Activated CD8-positive, alpha-beta memory T cell treated with anti-CD3 and anti-CD28 coated beads, Interleukin-2, amount 10 ng/mL, durations not matched to agents 7 days and 5 days (primary cell): ENCODE data around the gene MPP1. TPM values are rescaled to one million over a fixed set of nuclear protein-coding genes. Genes with fewer than 3 reads are reported as not detected.
A peak's percentile ranks its signal among the peaks of the same experiment; 100 is the strongest.

Source experiments
- ATAC-seq: fragments of 150-1000 bp; cut with Tn5 transposase; one replicate; pipeline ENCODE4 v1.10.0; 2021; ENCODE audit warnings: moderate library complexity
- CTCF ChIA-PET: fragments of 350-600 bp; sonication (Branson Sonifier 250); formaldehyde crosslinking; loops from one replicate; lab custom pipeline; 2021; ENCODE audit warnings: antibody characterized with exemption; lab: Charles Lee
- DNase-seq: peaks from one replicate; pipeline ENCODE4 v3.0.0-alpha.2; 2020
- H3K27ac Mint-ChIP-seq: one replicate; pipeline ENCODE4 v1.8.0; 2021; ENCODE audit warnings: mild to moderate bottlenecking, mixed read lengths
- H3K27me3 Mint-ChIP-seq: one replicate; pipeline ENCODE4 v1.8.0; 2021; ENCODE audit warnings: mixed read lengths
- H3K36me3 Mint-ChIP-seq: one replicate; pipeline ENCODE4 v1.8.0; 2021; ENCODE audit warnings: mild to moderate bottlenecking, mixed read lengths
- H3K4me1 Mint-ChIP-seq: one replicate; pipeline ENCODE4 v1.8.0; 2021; ENCODE audit warnings: mixed read lengths
- H3K4me3 Mint-ChIP-seq: one replicate; pipeline ENCODE4 v1.8.0; 2021; ENCODE audit warnings: mild to moderate bottlenecking, moderate library complexity, mixed read lengths
- H3K9me3 Mint-ChIP-seq: one replicate; pipeline ENCODE4 v1.8.0; 2022; ENCODE audit warnings: low read depth, mixed read lengths
- total RNA-seq, 2 experiments: library from RNA; stranded (reverse); gene quantifications; one replicate each; pipeline ENCODE4 v1.2.3, GENCODE V29; 2021

MPP1 gene
- total RNA-seq, 2 experiments from 2014 or later = 29.0 to 37.4 TPM

GRCh38 chrX:154804261-154804956 is 876 bp downstream of the MPP1 start:
- Mint-ChIP-seq H3K4me1 (peaks cover 56% of the 10 kb centered on the region), H3K27me3 (no peaks in the 10 kb centered on the region), H3K36me3 (peaks cover 3% of the 10 kb centered on the region), H3K9me3 (no peaks in the 10 kb centered on the region), H3K4me3 (peak overlapping the region; percentile 75), H3K27ac (peak overlapping the region; percentile 40)
- ATAC-seq (no peak), DNase-seq (no peak)
- CTCF ChIA-PET = interaction anchor here (0.8 to 1.2 kb wide), 2 partner anchors 40 to 42 kb away, joined by 3 read pairs; no protein-coding TSS in a partner anchor

- CTCF ChIA-PET = no interaction called here
- Mint-ChIP-seq H3K36me3 (peaks cover 8% of the 10 kb centered on the region), H3K27me3 (no peaks in the 10 kb centered on the region), H3K4me1 (peaks cover 62% of the 10 kb centered on the region), H3K9me3 (no peaks in the 10 kb centered on the region), H3K27ac (peak overlapping the region; percentile 52), H3K4me3 (peak overlapping the region; percentile 44)
- ATAC-seq = no peak
- DNase-seq = no peak
Measured at GRCh38 chrX:154802947-154803346, 2.3 kb downstream of the MPP1 start.

GRCh38 chrX:154800478-154801210 is 4.6 kb downstream of the MPP1 start:
- H3K36me3 Mint-ChIP-seq = peaks cover 13% of the 10 kb centered on the region
- no peaks in the 10 kb centered on the region for H3K27me3 Mint-ChIP-seq
- no peaks in the 10 kb centered on the region for H3K9me3 Mint-ChIP-seq
- H3K4me3 Mint-ChIP-seq = no peak overlapping the region
- peaks cover 67% of the 10 kb centered on the region for H3K4me1 Mint-ChIP-seq
- ATAC-seq = no peak
- no peak for DNase-seq
- CTCF ChIA-PET = no interaction called here
- H3K27ac Mint-ChIP-seq = peak overlapping the region; percentile 50

GRCh38 chrX:154799556-154800348 is 5.5 kb downstream of the MPP1 start:
- DNase-seq (no peak), ATAC-seq (no peak)
- Mint-ChIP-seq H3K27ac (peak overlapping the region; percentile 86), H3K9me3 (no peaks in the 10 kb centered on the region), H3K4me3 (no peak overlapping the region), H3K4me1 (peaks cover 65% of the 10 kb centered on the region), H3K36me3 (peaks cover 13% of the 10 kb centered on the region), H3K27me3 (no peaks in the 10 kb centered on the region)
- CTCF ChIA-PET = interaction anchor here (0.9 to 1.5 kb wide), 2 partner anchors 10 to 36 kb away, joined by 3 to 5 read pairs; no protein-coding TSS in a partner anchor

- ATAC-seq = no peak
- CTCF ChIA-PET = interaction anchor here (1.0 kb wide), 1 partner anchor 8 kb away, joined by 3 read pairs; the partner anchor contains the start of gene MPP1
- H3K36me3 Mint-ChIP-seq = peaks cover 14% of the 10 kb centered on the region
- DNase-seq = no peak
- H3K27ac Mint-ChIP-seq = no peak overlapping the region
- no peak overlapping the region for H3K4me3 Mint-ChIP-seq
- no peaks in the 10 kb centered on the region for H3K9me3 Mint-ChIP-seq
- H3K4me1 Mint-ChIP-seq = peaks cover 40% of the 10 kb centered on the region
- no peaks in the 10 kb centered on the region for H3K27me3 Mint-ChIP-seq
Measured at GRCh38 chrX:154797006-154797405, 8.3 kb downstream of the MPP1 start.

GRCh38 chrX:154795016-154795415 is 10.3 kb downstream of the MPP1 start:
- H3K4me1 Mint-ChIP-seq = peaks cover 24% of the 10 kb centered on the region
- H3K27ac Mint-ChIP-seq = no peak overlapping the region
- no peak for ATAC-seq
- DNase-seq = no peak
- no peaks in the 10 kb centered on the region for H3K27me3 Mint-ChIP-seq
- no peak overlapping the region for H3K4me3 Mint-ChIP-seq
- peaks cover 21% of the 10 kb centered on the region for H3K36me3 Mint-ChIP-seq
- no peaks in the 10 kb centered on the region for H3K9me3 Mint-ChIP-seq
- CTCF ChIA-PET = no interaction called here

GRCh38 chrX:154793084-154793795 is 12.0 kb downstream of the MPP1 start:
- ATAC-seq (no peak), DNase-seq (no peak)
- Mint-ChIP-seq H3K4me1 (peaks cover 8% of the 10 kb centered on the region), H3K36me3 (peaks cover 24% of the 10 kb centered on the region), H3K27me3 (no peaks in the 10 kb centered on the region), H3K27ac (no peak overlapping the region), H3K4me3 (no peak overlapping the region), H3K9me3 (no peaks in the 10 kb centered on the region)
- CTCF ChIA-PET = no interaction called here

- Mint-ChIP-seq H3K36me3 (peaks cover 28% of the 10 kb centered on the region), H3K9me3 (no peaks in the 10 kb centered on the region), H3K27me3 (no peaks in the 10 kb centered on the region), H3K4me1 (peaks cover 4% of the 10 kb centered on the region), H3K4me3 (no peak overlapping the region), H3K27ac (no peak overlapping the region)
- DNase-seq = no peak
- no peak for ATAC-seq
- CTCF ChIA-PET = no interaction called here
Measured at GRCh38 chrX:154791939-154792338, 13.3 kb downstream of the MPP1 start.

GRCh38 chrX:154791467-154791866 is 13.8 kb downstream of the MPP1 start:
- ATAC-seq = no peak
- H3K27ac Mint-ChIP-seq = no peak overlapping the region
- no peak for DNase-seq
- peaks cover 27% of the 10 kb centered on the region for H3K36me3 Mint-ChIP-seq
- no peaks in the 10 kb centered on the region for H3K9me3 Mint-ChIP-seq
- CTCF ChIA-PET = no interaction called here
- H3K27me3 Mint-ChIP-seq = no peaks in the 10 kb centered on the region
- no peak overlapping the region for H3K4me3 Mint-ChIP-seq
- H3K4me1 Mint-ChIP-seq = peaks cover 2% of the 10 kb centered on the region

- CTCF ChIA-PET = no interaction called here
- peaks cover 29% of the 10 kb centered on the region for H3K4me1 Mint-ChIP-seq
- ATAC-seq = no peak
- no peak for DNase-seq
- no peak overlapping the region for H3K4me3 Mint-ChIP-seq
- no peaks in the 10 kb centered on the region for H3K27me3 Mint-ChIP-seq
- peaks cover 44% of the 10 kb centered on the region for H3K36me3 Mint-ChIP-seq
- no peak overlapping the region for H3K27ac Mint-ChIP-seq
- H3K9me3 Mint-ChIP-seq = no peaks in the 10 kb centered on the region
Measured at GRCh38 chrX:154785716-154786115, 19.6 kb downstream of the MPP1 start.

GRCh38 chrX:154784149-154784995 is 20.9 kb downstream of the MPP1 start:
- CTCF ChIA-PET = interaction anchor here (0.7 kb wide), 1 partner anchor 27 kb away, joined by 3 read pairs; no protein-coding TSS in a partner anchor
- no peak for ATAC-seq
- Mint-ChIP-seq H3K27me3 (no peaks in the 10 kb centered on the region), H3K4me1 (peaks cover 29% of the 10 kb centered on the region), H3K27ac (no peak overlapping the region), H3K36me3 (peaks cover 39% of the 10 kb centered on the region), H3K4me3 (no peak overlapping the region), H3K9me3 (no peaks in the 10 kb centered on the region)
- DNase-seq = no peak

GRCh38 chrX:154780968-154781367 is 24.3 kb downstream of the MPP1 start:
- peaks cover 26% of the 10 kb centered on the region for H3K4me1 Mint-ChIP-seq
- no peak overlapping the region for H3K4me3 Mint-ChIP-seq
- peaks cover 38% of the 10 kb centered on the region for H3K36me3 Mint-ChIP-seq
- no peaks in the 10 kb centered on the region for H3K9me3 Mint-ChIP-seq
- ATAC-seq (no peak), DNase-seq (no peak)
- no peak overlapping the region for H3K27ac Mint-ChIP-seq
- no peaks in the 10 kb centered on the region for H3K27me3 Mint-ChIP-seq
- CTCF ChIA-PET = interaction anchor here (1.5 kb wide), 1 partner anchor 18 kb away, joined by 4 read pairs; the partner anchor contains the start of gene DKC1
